Subcutaneous abdominal adipose tissue (tissue), 5 donors: Measurements from ENCODE around the gene ARL6IP6.

Experiments used
- H3K27ac ChIP-seq: one replicate; pipeline ENCODE4 v1.7.0; 2013; ENCODE audit warnings: low read depth, mild to moderate bottlenecking, inconsistent platforms, low read length, moderate library complexity
- H3K27me3 ChIP-seq, 5 donors: one replicate each; pipeline ENCODE4 v1.7.0; 2013; ENCODE audit warnings: low read length in 5 of 5, inconsistent platforms in 1 of 5; ENCODE audit not compliant: control insufficient read depth in 5 of 5, insufficient read depth in 4 of 5
- H3K36me3 ChIP-seq, 5 donors: one replicate each; pipeline ENCODE4 v1.7.0; 2013; ENCODE audit warnings: low read length in 5 of 5; ENCODE audit not compliant: control insufficient read depth in 5 of 5, insufficient read depth in 5 of 5
- H3K4me1 ChIP-seq, 5 donors: one replicate each; pipeline ENCODE4 v1.7.0; 2013; ENCODE audit warnings: low read length in 5 of 5, mild to moderate bottlenecking in 3 of 5, moderate library complexity in 1 of 5; ENCODE audit not compliant: control insufficient read depth in 5 of 5, insufficient read depth in 5 of 5
- H3K4me3 ChIP-seq, 5 donors: one replicate each; pipeline ENCODE4 v1.7.0; 2013; ENCODE audit warnings: low read length in 5 of 5, low read depth in 1 of 5
- H3K9ac ChIP-seq, 5 donors: one replicate each; pipeline ENCODE4 v1.7.0; 2013; ENCODE audit warnings: low read length in 5 of 5, mild to moderate bottlenecking in 4 of 5, moderate library complexity in 3 of 5
- H3K9me3 ChIP-seq, 5 donors: one replicate each; pipeline ENCODE4 v1.7.0; 2013; ENCODE audit warnings: low read length in 5 of 5; ENCODE audit not compliant: control insufficient read depth in 5 of 5
- donor health status: healthy.
- donor health status: healthy.
- donor health status: healthy.
- donor health status: healthy.
- donor health status: healthy.

The ARL6IP6 gene

DNA sequence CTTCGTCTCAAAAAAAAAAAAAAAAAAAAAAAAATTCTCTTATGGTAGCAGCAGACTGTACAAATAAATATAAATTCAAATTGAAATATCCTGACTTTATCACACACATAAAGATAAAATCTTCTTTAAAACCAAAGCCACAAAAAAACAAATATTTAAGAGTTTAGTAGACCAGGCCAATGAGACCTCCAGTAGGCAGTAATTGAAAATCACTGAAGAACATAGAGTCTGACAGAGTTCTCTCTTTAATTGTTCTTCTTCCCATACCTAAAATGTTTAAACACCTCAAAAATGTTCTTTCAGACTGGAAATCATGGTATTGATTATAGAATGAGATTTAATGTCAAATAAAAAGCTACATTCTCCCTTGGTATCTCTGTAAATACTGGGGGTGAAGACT, 21.9 kb upstream of the ARL6IP6 start:
- H3K9me3 ChIP-seq, result peaks cover 0 to 6% (median 0%) of the 10 kb centered on the region in 5 donors
- H3K27ac ChIP-seq, result no peak overlapping the region
- H3K27me3 ChIP-seq, result no peaks in the 10 kb centered on the region
- no peak overlapping the region for H3K4me3 ChIP-seq
- peaks cover 3 to 17% (median 6%) of the 10 kb centered on the region in 5 donors for H3K36me3 ChIP-seq
- no peak overlapping the region for H3K9ac ChIP-seq
- H3K4me1 ChIP-seq, result peaks cover 0 to 5% (median 0%) of the 10 kb centered on the region in 5 donors

DNA sequence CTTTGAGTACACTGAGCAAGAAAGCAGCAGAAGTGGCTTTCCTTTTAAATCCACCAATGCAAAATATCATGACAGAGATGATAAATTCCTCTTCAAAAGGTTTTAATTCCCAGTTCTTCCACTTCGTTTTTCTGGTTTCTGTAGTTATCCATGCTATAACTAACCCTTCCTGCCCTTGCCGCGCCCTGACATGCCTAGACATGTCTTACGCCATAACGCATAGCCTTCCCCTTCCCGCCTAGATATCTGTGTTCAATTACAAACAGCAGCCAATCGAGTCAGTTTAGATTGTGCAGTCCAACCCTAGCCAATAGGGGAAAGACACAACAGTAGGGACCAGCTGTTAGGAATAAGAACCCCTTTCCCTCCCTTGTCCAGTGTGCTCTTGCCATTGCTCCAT, 17.2 kb upstream of the ARL6IP6 start:
- Histone ChIP-seq H3K4me1 (no peaks in the 10 kb centered on the region), H3K9me3 (peaks cover 0 to 6% (median 0%) of the 10 kb centered on the region in 5 donors), H3K36me3 (peaks cover 0 to 7% (median 4%) of the 10 kb centered on the region in 5 donors), H3K9ac (no peak overlapping the region), H3K27ac (no peak overlapping the region), H3K27me3 (no peaks in the 10 kb centered on the region), H3K4me3 (no peak overlapping the region)

GRCh38 chr2:152706477-152707021, 11.9 kb upstream of the ARL6IP6 start:
- Histone ChIP-seq H3K9ac (no peak overlapping the region), H3K27me3 (no peaks in the 10 kb centered on the region), H3K9me3 (no peaks in the 10 kb centered on the region), H3K36me3 (peaks cover 5 to 18% (median 15%) of the 10 kb centered on the region in 5 donors), H3K4me3 (no peak overlapping the region), H3K27ac (no peak overlapping the region), H3K4me1 (no peaks in the 10 kb centered on the region)

- no peak overlapping the region for H3K27ac ChIP-seq
- peaks cover 0 to 33% (median 22%) of the 10 kb centered on the region in 5 donors for H3K36me3 ChIP-seq
- H3K27me3 ChIP-seq, result no peaks in the 10 kb centered on the region
- H3K4me1 ChIP-seq, result no peaks in the 10 kb centered on the region
- no peak overlapping the region for H3K4me3 ChIP-seq
- H3K9me3 ChIP-seq, result no peaks in the 10 kb centered on the region
- H3K9ac ChIP-seq, result no peak overlapping the region
Observed at GRCh38 chr2:152708742-152709141, 9.7 kb upstream of the ARL6IP6 start.

GRCh38 chr2:152710713-152711112, 7.7 kb upstream of the ARL6IP6 start:
- H3K4me1 ChIP-seq, result peaks cover 0 to 6% (median under 1%) of the 10 kb centered on the region in 5 donors
- no peaks in the 10 kb centered on the region for H3K27me3 ChIP-seq
- no peak overlapping the region for H3K27ac ChIP-seq
- no peak overlapping the region for H3K9ac ChIP-seq
- no peak overlapping the region for H3K4me3 ChIP-seq
- H3K9me3 ChIP-seq, result no peaks in the 10 kb centered on the region
- H3K36me3 ChIP-seq, result peaks cover 6 to 40% (median 27%) of the 10 kb centered on the region in 5 donors

DNA sequence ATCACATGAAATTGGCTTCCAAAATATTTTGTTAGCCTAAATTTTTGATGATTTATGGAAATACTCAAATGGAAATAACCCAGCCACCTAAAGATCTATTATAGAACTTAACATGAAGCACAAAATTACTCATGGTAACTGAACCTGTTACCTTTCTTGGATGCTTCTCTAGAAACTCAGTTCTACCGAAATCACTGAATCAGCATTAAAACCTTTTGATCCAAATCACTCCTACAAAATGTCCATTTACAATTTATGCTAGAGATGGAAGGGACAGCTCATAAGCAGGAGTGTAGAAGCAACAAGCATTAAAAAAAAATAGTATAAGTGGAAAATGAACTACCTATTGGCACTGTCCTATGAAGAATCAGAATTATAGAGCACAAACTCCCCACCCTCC, 3.3 kb upstream of the ARL6IP6 start:
- Histone ChIP-seq H3K9ac (no peak overlapping the region), H3K4me3 (no peak overlapping the region), H3K36me3 (peaks cover 6 to 36% (median 18%) of the 10 kb centered on the region in 5 donors), H3K27ac (no peak overlapping the region), H3K9me3 (no peaks in the 10 kb centered on the region), H3K27me3 (no peaks in the 10 kb centered on the region), H3K4me1 (peaks cover 0 to 31% (median 26%) of the 10 kb centered on the region in 5 donors)

GRCh38 chr2:152715854-152716428, 2.5 kb upstream of the ARL6IP6 start:
- Histone ChIP-seq H3K9ac (peak overlapping the region in 4 of 5 donors; percentile 97 to 100 (median 98)), H3K4me1 (peaks cover 0 to 37% (median 31%) of the 10 kb centered on the region in 5 donors), H3K27me3 (no peaks in the 10 kb centered on the region)

GRCh38 chr2:152716805-152717227, 1.6 kb upstream of the ARL6IP6 start:
- H3K27me3 ChIP-seq, result no peaks in the 10 kb centered on the region
- peak overlapping the region; percentile 95 to 100 (median 99) for H3K4me3 ChIP-seq
- H3K36me3 ChIP-seq, result peaks cover 6 to 24% (median 11%) of the 10 kb centered on the region in 5 donors
- no peaks in the 10 kb centered on the region for H3K9me3 ChIP-seq
- H3K27ac ChIP-seq, result peak overlapping the region; percentile 95
- peaks cover 0 to 37% (median 31%) of the 10 kb centered on the region in 5 donors for H3K4me1 ChIP-seq
- H3K9ac ChIP-seq, result peak overlapping the region; percentile 85 to 100 (median 98)

More at GRCh38 chr2:152715854-152716428, 2.5 kb upstream of the ARL6IP6 start:
- H3K9me3 ChIP-seq, result no peaks in the 10 kb centered on the region
- no peak overlapping the region for H3K27ac ChIP-seq
- peak overlapping the region; percentile 95 to 100 (median 99) for H3K4me3 ChIP-seq
- H3K36me3 ChIP-seq, result peaks cover 6 to 29% (median 15%) of the 10 kb centered on the region in 5 donors

DNA sequence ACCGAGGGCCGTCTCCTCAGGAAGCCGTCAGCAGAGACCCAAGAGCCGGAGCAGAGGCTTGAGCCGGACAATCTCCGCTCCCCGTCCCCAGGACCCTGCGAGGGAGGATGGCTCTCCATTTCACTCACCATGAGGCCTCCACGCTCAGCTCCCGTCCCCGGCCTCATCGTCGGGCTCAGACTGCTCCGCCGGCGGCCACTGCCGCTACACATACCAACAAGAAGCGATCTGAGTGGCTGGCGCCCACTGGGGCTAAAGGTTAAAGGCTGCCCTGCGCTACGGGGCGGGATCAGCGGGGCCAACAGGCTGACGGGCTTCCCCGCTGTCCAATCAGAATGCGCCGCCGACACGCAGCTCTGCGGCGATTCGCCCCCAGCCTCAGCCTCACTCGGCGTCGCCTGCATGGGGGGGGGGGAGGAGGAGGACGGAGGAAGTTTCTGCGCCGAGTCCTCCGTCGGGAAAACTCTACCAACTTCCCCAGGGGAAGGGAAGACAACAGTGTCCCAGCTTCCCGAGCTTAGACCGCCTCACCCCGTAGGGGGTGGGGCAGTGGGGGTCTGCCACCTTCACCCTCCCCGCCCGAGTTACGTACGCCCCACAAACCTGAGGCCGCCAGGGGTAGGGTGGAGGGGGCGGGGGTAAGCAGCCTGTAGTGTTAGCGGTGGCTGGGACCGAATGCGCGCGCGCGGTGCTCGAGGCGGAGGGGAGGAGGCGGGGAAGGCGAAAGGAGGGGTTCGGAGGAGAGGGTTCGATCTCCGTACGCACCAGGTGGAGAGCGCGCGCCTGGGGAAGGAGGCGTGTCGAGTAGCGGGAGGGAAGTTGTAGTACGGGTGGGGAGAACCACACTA, 968 bp upstream of the ARL6IP6 start, which contains the start of gene PRPF40A:
Gene PRPF40A, minus strand, starts transcription at position 234 of the 848 bp plus-strand sequence. Its CDS starts 22 bp downstream, at position 212.
- H3K4me1 ChIP-seq, result peaks cover 0 to 37% (median 31%) of the 10 kb centered on the region in 5 donors
- peak within 1 kb of the TSS; percentile 85 to 100 (median 98) for H3K9ac ChIP-seq
- H3K27me3 ChIP-seq, result no peaks in the 10 kb centered on the region
- H3K4me3 ChIP-seq, result peak within 1 kb of the TSS; percentile 95 to 100 (median 99)
- peak within 1 kb of the TSS; percentile 95 for H3K27ac ChIP-seq
- H3K36me3 ChIP-seq, result peaks cover 6 to 18% (median 7%) of the 10 kb centered on the region in 5 donors
- no peaks in the 10 kb centered on the region for H3K9me3 ChIP-seq
